ENCODE data around the gene NUP54. TPM values are rescaled to one million over a fixed set of nuclear protein-coding genes. Genes with fewer than 3 reads are reported as not detected.

The NUP54 gene
- total and polyA plus RNA-seq, 8 donors, result 9.3 to 87.6 (median 17.9) TPM

- WGBS, 5 donors, result 57 to 74% (median 67%) methylated on average over 4 of the region's 4 CpGs
- TF ChIP-seq POLR2AphosphoS5 (IDR thresholded peaks at IDR 0.05), result no peak
- TF ChIP-seq, protein P1, sequence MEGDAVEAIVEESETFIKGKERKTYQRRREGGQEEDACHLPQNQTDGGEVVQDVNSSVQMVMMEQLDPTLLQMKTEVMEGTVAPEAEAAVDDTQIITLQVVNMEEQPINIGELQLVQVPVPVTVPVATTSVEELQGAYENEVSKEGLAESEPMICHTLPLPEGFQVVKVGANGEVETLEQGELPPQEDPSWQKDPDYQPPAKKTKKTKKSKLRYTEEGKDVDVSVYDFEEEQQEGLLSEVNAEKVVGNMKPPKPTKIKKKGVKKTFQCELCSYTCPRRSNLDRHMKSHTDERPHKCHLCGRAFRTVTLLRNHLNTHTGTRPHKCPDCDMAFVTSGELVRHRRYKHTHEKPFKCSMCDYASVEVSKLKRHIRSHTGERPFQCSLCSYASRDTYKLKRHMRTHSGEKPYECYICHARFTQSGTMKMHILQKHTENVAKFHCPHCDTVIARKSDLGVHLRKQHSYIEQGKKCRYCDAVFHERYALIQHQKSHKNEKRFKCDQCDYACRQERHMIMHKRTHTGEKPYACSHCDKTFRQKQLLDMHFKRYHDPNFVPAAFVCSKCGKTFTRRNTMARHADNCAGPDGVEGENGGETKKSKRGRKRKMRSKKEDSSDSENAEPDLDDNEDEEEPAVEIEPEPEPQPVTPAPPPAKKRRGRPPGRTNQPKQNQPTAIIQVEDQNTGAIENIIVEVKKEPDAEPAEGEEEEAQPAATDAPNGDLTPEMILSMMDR (IDR thresholded peaks at IDR 0.05), result no peak
- no peak for TF ChIP-seq POLR2A (IDR thresholded peaks at IDR 0.05)
- TF ChIP-seq EP300 (IDR thresholded peaks at IDR 0.05), result no peak
- no peak for DNase-seq
- Histone ChIP-seq H3K27ac (no peak overlapping the region), H3K27me3 (no peaks in the 10 kb centered on the region), H3K4me3 (no peak overlapping the region), H3K36me3 (no peaks in the 10 kb centered on the region), H3K4me1 (no peaks in the 10 kb centered on the region), H3K9me3 (no peaks in the 10 kb centered on the region)
- intact Hi-C loops (cut with DNase I; ENCODE audit: low total_unique reads), result no loop called here
These were observed 70.1 kb downstream of the NUP54 start for GRCh38 chr4:76078033-76078613.

DNA sequence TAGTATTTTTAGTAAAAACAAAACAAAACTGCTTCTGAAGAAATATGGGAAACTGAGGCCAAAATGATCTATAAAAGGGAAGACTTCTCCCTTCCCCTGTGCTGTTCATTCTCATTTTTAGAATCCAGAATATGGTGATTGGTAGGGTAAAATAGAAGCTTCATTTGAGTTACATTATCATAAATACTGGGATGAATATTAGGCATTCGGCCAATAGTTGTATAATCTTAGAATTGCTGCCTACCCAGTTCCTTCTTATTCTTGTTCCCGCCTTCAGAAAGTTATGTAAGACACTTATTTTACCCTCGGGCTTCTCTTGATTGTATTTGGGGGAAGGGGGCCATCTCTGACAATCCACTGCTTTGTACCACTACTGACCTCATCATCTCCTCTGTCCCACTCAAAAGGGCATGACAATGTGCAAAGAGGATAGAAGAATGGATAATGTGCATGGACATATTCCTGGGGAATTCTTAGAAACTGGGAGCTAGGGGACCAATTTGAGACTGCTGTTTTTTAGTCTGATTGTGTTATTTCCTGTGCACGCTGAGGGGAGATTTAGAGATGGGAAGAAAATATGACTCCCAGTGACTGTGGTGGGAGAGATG is 73.1 kb downstream of the NUP54 start:
- H3K9me3 ChIP-seq, result no peaks in the 10 kb centered on the region
- no peaks in the 10 kb centered on the region for H3K4me1 ChIP-seq
- TF ChIP-seq POLR2AphosphoS5 (IDR thresholded peaks at IDR 0.05) (no peak), POLR2A (IDR thresholded peaks at IDR 0.05) (no peak), EP300 (IDR thresholded peaks at IDR 0.05) (no peak)
- TF ChIP-seq, protein P1 (IDR thresholded peaks at IDR 0.05), result no peak
- DNase-seq, result no peak
- H3K27me3 ChIP-seq, result no peaks in the 10 kb centered on the region
- H3K36me3 ChIP-seq, result no peaks in the 10 kb centered on the region
- intact Hi-C loops (cut with DNase I; ENCODE audit: low total_unique reads), result no loop called here
- no peak overlapping the region for H3K27ac ChIP-seq
- 60 to 80% (median 74%) methylated on average over 4 of the region's 4 CpGs for WGBS, 5 donors
- H3K4me3 ChIP-seq, result no peak overlapping the region

DNA sequence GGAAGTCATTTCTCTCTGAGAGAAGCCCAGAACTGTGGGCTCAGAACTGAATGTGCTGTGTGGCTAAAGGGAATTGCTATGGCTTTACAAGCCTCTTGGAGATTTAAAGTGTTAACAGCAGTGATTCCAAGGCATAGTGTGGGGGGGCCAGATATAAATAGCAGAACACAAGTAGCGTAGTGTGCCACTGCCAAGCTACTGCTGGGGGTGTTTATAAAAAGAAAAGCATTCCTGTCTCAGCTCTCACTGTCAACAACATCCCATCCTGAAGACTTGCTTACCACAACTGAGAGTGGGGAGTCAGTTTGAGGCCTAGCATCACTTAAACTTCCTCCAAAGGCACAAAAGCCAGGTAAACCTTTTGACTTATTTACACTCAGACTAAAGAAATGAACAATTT is 73.7 kb downstream of the NUP54 start, which contains the start of gene ART3:
Gene ART3, plus strand, starts transcription at position 242 of the 400 bp plus-strand sequence. CDS start 1,181 bp downstream, outside the sequence.
- no peak for TF ChIP-seq POLR2AphosphoS5 (IDR thresholded peaks at IDR 0.05)
- TF ChIP-seq, protein P1 (IDR thresholded peaks at IDR 0.05), result no peak
- TF ChIP-seq POLR2A (IDR thresholded peaks at IDR 0.05), result no peak
- no peak for TF ChIP-seq EP300 (IDR thresholded peaks at IDR 0.05)
- H3K36me3 ChIP-seq, result no peaks in the 10 kb centered on the region
- H3K27ac ChIP-seq, result peak within 1 kb of the TSS in 1 of 5 donors; percentile 4
- intact Hi-C loops (cut with DNase I; ENCODE audit: low total_unique reads), result no loop called here
- no peaks in the 10 kb centered on the region for H3K27me3 ChIP-seq
- H3K9me3 ChIP-seq, result no peaks in the 10 kb centered on the region
- H3K4me1 ChIP-seq, result no peaks in the 10 kb centered on the region
- no peak for DNase-seq
- no peak within 1 kb of the TSS for H3K4me3 ChIP-seq
- WGBS, 5 donors, result 62 to 88% (median 69%) methylated on average over 1 of the region's 1 CpG

- TF ChIP-seq EP300 (IDR thresholded peaks at IDR 0.05), result no peak
- no peak for TF ChIP-seq POLR2A (IDR thresholded peaks at IDR 0.05)
- TF ChIP-seq, protein P1 (IDR thresholded peaks at IDR 0.05), result no peak
- no peak for TF ChIP-seq POLR2AphosphoS5 (IDR thresholded peaks at IDR 0.05)
- Histone ChIP-seq H3K27me3 (no peaks in the 10 kb centered on the region), H3K4me1 (no peaks in the 10 kb centered on the region), H3K27ac (no peak overlapping the region), H3K36me3 (no peaks in the 10 kb centered on the region), H3K9me3 (no peaks in the 10 kb centered on the region), H3K4me3 (no peak overlapping the region)
- intact Hi-C loops (cut with DNase I; ENCODE audit: low total_unique reads), result no loop called here
- WGBS, 5 donors, result 70 to 83% (median 82%) methylated on average over 4 of the region's 4 CpGs
- no peak for DNase-seq
These were observed 75.4 kb downstream of the NUP54 start for GRCh38 chr4:76072760-76073159.
